Endodermal cell (in vitro differentiated cells): ENCODE data around the gene PACRG. TPM values are rescaled to one million over a fixed set of nuclear protein-coding genes. Genes with fewer than 3 reads are reported as not detected.

Source experiments
- DNase-seq: peaks from one replicate; pipeline ENCODE4 v3.0.0-alpha.2; 2017
- H3K27ac ChIP-seq: 2 replicates; pipeline ENCODE4 v1.5.1; 2013; ENCODE audit warnings: mild to moderate bottlenecking, low read depth, low read length, moderate library complexity
- H3K27me3 ChIP-seq: 2 replicates; pipeline ENCODE4 v1.6.1; 2013; ENCODE audit warnings: mild to moderate bottlenecking, low read length, moderate library complexity; ENCODE audit not compliant: insufficient read depth, control insufficient read depth, poor library complexity, severe bottlenecking
- H3K36me3 ChIP-seq: 2 replicates; pipeline ENCODE4 v1.7.0; 2013; ENCODE audit warnings: mild to moderate bottlenecking, low read length, moderate library complexity; ENCODE audit not compliant: control insufficient read depth, insufficient read depth
- H3K4me1 ChIP-seq: one replicate; pipeline ENCODE4 v1.7.0; 2013; ENCODE audit warnings: low read length; ENCODE audit not compliant: control insufficient read depth, insufficient read depth
- H3K4me3 ChIP-seq: 2 replicates; pipeline ENCODE4 v1.5.1; 2013; ENCODE audit warnings: mild to moderate bottlenecking, low read length, moderate library complexity
- H3K9ac ChIP-seq: 2 replicates; pipeline ENCODE4 v1.6.1; 2013; ENCODE audit warnings: mild to moderate bottlenecking, low read length, moderate library complexity; ENCODE audit not compliant: poor library complexity, severe bottlenecking; ENCODE audit errors: extremely low read depth
- H3K9me3 ChIP-seq: 2 replicates; pipeline ENCODE4 v1.6.1; 2013; ENCODE audit warnings: mild to moderate bottlenecking, low read length, moderate library complexity; ENCODE audit not compliant: control insufficient read depth
- H3K27ac Mint-ChIP-seq: 2 replicates; pipeline ENCODE4 v1.8.0; 2020; ENCODE audit warnings: mixed read lengths
- H3K27me3 Mint-ChIP-seq: 2 replicates; pipeline ENCODE4 v1.8.0; 2021; ENCODE audit warnings: mild to moderate bottlenecking, mixed read lengths; ENCODE audit not compliant: insufficient read depth
- H3K36me3 Mint-ChIP-seq: 2 replicates; pipeline ENCODE4 v1.8.0; 2020; ENCODE audit warnings: low read depth, mixed read lengths
- H3K4me1 Mint-ChIP-seq: 2 replicates; pipeline ENCODE4 v1.8.0; 2020; ENCODE audit warnings: mixed read lengths
- H3K4me3 Mint-ChIP-seq: 2 replicates; pipeline ENCODE4 v1.8.0; 2020; ENCODE audit warnings: mild to moderate bottlenecking, moderate library complexity, mixed read lengths
- H3K9me3 Mint-ChIP-seq: 2 replicates; pipeline ENCODE4 v1.8.0; 2020; ENCODE audit warnings: mild to moderate bottlenecking, mixed read lengths
- WGBS, 2 experiments: methylation state at CpG; one replicate each; pipeline versions ENCODE4 v1.1.5 to v1.1.7; 2013; ENCODE audit warnings: missing lambda C conversion rate in 2 of 2, mixed read lengths in 1 of 2; ENCODE audit not compliant: insufficient coverage in 1 of 2, insufficient read length in 1 of 2; 5-methylcytosine and 5-hydroxymethylcytosine counted together
- total RNA-seq, 2 donors: library from RNA; stranded (reverse); fragmentation: NEBNext Ultra II Directional in 1 of 2; extraction: Animal tissue kit (Norgen Biotek cat#: 25700) in 1 of 2; gene quantifications; 2 replicates in 1 of 2; 3 replicates in 1 of 2; pipeline ENCODE4 v1.2.1, GENCODE V29; 2021
- TF ChIP-seq, protein P1 (sequence below): fragments of 200-600 bp; sonication (generic); conservative IDR thresholded peaks from 2 replicates; pipeline ENCODE4 v1.5.0; 2021; ENCODE audit warnings: antibody characterized with exemption, mild to moderate bottlenecking

PACRG gene
- total RNA-seq, 2 donors from 2014 or later = 0.42 to 0.44 TPM

DNA sequence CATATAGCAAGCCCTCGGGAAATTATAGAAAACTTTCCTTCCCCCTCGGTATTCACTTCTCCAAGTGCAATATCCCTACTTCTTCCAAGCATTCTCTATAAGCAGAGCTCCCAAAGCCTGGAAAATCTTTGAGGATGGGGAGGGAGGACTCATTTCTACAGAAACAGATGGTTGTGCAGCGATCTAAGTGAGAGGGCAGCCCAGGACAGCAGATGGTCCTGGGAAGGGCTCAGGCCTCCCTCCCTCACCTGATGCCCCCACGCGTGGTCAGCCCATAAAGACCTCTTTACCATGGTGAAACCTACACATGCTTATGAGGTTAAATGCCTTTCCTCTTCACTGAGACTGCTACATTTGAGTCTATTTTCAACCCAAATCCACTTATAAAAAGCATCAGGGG lies 367.1 kb downstream of the PACRG start:
- Mint-ChIP-seq H3K36me3 (no peaks in the 10 kb centered on the region), H3K4me3 (no peak overlapping the region), H3K9me3 (no peaks in the 10 kb centered on the region), H3K27me3 (no peaks in the 10 kb centered on the region), H3K27ac (no peak overlapping the region), H3K4me1 (no peaks in the 10 kb centered on the region)
- H3K9me3 ChIP-seq = no peaks in the 10 kb centered on the region
- no peak for DNase-seq
- H3K4me3 ChIP-seq = no peak overlapping the region
- WGBS, 2 experiments = 80 to 91% methylated on average over 1 to 5 of the region's 5 CpGs
- no peaks in the 10 kb centered on the region for H3K4me1 ChIP-seq
- H3K27ac ChIP-seq = no peak overlapping the region
- TF ChIP-seq, protein P1, sequence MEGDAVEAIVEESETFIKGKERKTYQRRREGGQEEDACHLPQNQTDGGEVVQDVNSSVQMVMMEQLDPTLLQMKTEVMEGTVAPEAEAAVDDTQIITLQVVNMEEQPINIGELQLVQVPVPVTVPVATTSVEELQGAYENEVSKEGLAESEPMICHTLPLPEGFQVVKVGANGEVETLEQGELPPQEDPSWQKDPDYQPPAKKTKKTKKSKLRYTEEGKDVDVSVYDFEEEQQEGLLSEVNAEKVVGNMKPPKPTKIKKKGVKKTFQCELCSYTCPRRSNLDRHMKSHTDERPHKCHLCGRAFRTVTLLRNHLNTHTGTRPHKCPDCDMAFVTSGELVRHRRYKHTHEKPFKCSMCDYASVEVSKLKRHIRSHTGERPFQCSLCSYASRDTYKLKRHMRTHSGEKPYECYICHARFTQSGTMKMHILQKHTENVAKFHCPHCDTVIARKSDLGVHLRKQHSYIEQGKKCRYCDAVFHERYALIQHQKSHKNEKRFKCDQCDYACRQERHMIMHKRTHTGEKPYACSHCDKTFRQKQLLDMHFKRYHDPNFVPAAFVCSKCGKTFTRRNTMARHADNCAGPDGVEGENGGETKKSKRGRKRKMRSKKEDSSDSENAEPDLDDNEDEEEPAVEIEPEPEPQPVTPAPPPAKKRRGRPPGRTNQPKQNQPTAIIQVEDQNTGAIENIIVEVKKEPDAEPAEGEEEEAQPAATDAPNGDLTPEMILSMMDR = no peak
- H3K36me3 ChIP-seq = no peaks in the 10 kb centered on the region
- no peaks in the 10 kb centered on the region for H3K27me3 ChIP-seq
- H3K9ac ChIP-seq = no peak overlapping the region

DNA sequence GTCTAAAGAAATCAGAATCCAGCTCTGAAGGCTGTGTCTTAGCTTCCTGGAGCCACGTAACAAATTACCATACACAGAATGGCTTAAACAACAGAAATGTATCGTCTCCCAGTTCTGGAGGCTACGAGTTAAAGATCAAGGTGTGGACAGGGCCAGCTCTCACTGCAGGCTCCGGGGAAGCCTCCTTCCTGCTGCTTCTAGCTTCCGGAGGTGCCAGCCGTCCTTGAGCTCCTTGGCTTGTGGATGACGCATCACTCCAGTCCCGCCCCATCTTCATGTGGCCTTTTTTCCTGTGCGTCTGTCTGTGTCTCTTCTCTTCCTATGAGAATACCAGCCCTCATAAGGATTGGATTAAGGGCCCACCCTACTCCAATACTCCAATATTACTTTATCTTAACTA lies 367.6 kb downstream of the PACRG start:
- Histone ChIP-seq H3K4me1 (no peaks in the 10 kb centered on the region), H3K36me3 (no peaks in the 10 kb centered on the region), H3K9ac (no peak overlapping the region), H3K27ac (no peak overlapping the region), H3K9me3 (no peaks in the 10 kb centered on the region), H3K27me3 (no peaks in the 10 kb centered on the region), H3K4me3 (no peak overlapping the region)
- TF ChIP-seq, protein P1 = no peak
- Mint-ChIP-seq H3K36me3 (no peaks in the 10 kb centered on the region), H3K27ac (no peak overlapping the region), H3K4me1 (no peaks in the 10 kb centered on the region), H3K9me3 (no peaks in the 10 kb centered on the region), H3K4me3 (no peak overlapping the region), H3K27me3 (no peaks in the 10 kb centered on the region)
- no peak for DNase-seq
- 89 to 94% methylated on average over 6 to 9 of the region's 9 CpGs for WGBS, 2 experiments

DNA sequence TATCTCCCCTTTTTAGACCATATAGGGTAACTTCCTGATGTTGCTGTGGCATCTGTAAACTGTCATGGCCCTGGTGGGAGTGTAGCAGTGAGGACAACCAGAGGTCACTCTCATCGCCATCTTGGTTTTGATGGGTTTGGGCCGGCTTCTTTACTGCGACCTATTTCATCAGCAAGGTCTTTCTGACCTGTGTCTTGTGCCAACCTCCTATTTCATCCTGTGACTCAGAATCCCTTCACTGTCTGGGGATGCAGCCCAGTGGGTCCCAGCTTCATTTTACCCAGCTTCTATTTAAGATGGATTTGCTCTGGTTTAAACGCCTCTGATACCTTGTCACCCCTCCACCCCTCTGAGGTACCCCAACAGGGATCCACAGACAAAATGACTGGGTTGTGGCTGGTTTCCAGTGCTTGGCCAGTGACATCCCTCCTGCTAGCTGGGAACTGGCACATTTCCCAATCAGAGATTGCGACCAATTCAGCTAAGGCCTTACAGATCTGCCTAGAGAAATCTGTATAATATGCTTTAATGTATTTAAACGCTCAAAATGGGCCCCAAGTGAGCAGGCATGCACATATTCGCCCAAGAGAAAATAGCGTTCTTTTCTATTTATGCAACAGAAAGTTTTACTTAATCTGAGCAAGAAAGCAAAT lies 371.2 kb downstream of the PACRG start:
- Mint-ChIP-seq H3K36me3 (no peaks in the 10 kb centered on the region), H3K27me3 (no peaks in the 10 kb centered on the region), H3K9me3 (no peaks in the 10 kb centered on the region), H3K27ac (no peak overlapping the region), H3K4me1 (peaks cover 2% of the 10 kb centered on the region), H3K4me3 (no peak overlapping the region)
- TF ChIP-seq, protein P1 = no peak
- Histone ChIP-seq H3K9me3 (no peaks in the 10 kb centered on the region), H3K4me3 (no peak overlapping the region), H3K4me1 (no peaks in the 10 kb centered on the region), H3K36me3 (no peaks in the 10 kb centered on the region), H3K27ac (no peak overlapping the region), H3K27me3 (no peaks in the 10 kb centered on the region), H3K9ac (no peak overlapping the region)
- no peak for DNase-seq
- 87 to 89% methylated on average over 8 of the region's 8 CpGs for WGBS, 2 experiments
